ENCODE measurements around the gene PARP12.

PARP12 gene

DNA sequence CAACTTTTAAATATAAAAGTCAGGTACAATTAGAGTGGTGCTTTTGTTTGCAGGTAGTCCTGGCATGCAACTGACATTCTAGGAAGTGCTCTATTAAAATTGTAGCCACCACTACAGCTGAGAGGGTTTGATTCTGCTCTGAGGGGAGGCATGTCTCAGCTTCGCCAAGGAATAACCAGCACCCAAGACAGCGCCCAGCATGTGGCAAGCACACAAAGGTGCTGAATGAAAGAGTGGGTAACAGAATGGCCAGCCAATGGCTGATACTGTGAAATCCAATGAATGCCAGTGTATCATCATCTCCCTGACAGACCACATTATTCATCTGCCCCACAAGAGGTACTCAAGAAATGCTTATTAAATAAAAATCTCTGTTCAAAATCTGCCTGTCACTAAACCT lies 6.9 kb downstream of the PARP12 start:
- Histone ChIP-seq H3K4me2 (ENCODE audit: low read length) (no peak overlapping the region), H3K79me2 (ENCODE audit: control insufficient read depth, low read length) (no peaks in the 10 kb centered on the region), H3K4me1 (ENCODE audit: control insufficient read depth, low read length) (peaks cover 7% of the 10 kb centered on the region), H3K27me3 (ENCODE audit: control insufficient read depth, low read length) (no peaks in the 10 kb centered on the region), H3F3A (ENCODE audit: control insufficient read depth, insufficient read depth) (no peaks in the 10 kb centered on the region), H3K9me2 (replicated peaks; ENCODE audit: control insufficient read depth, low read length) (no peaks in the 10 kb centered on the region), H3K36me3 (ENCODE audit: control insufficient read depth, low read length) (no peaks in the 10 kb centered on the region), H3K4me3 (ENCODE audit: low read length) (no peak overlapping the region), H3K9me3 (ENCODE audit: control insufficient read depth, insufficient read depth, low read length) (no peaks in the 10 kb centered on the region), H4K20me1 (ENCODE audit: control insufficient read depth, insufficient read depth, low read depth, low read length) (no peaks in the 10 kb centered on the region), H3K27ac (ENCODE audit: low read depth, low read length) (no peak overlapping the region)
- TF ChIP-seq, protein P1, sequence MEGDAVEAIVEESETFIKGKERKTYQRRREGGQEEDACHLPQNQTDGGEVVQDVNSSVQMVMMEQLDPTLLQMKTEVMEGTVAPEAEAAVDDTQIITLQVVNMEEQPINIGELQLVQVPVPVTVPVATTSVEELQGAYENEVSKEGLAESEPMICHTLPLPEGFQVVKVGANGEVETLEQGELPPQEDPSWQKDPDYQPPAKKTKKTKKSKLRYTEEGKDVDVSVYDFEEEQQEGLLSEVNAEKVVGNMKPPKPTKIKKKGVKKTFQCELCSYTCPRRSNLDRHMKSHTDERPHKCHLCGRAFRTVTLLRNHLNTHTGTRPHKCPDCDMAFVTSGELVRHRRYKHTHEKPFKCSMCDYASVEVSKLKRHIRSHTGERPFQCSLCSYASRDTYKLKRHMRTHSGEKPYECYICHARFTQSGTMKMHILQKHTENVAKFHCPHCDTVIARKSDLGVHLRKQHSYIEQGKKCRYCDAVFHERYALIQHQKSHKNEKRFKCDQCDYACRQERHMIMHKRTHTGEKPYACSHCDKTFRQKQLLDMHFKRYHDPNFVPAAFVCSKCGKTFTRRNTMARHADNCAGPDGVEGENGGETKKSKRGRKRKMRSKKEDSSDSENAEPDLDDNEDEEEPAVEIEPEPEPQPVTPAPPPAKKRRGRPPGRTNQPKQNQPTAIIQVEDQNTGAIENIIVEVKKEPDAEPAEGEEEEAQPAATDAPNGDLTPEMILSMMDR (IDR thresholded peaks at IDR 0.05; ENCODE audit: low read depth, low read length, poor library complexity, severe bottlenecking): no peak
- no peak for TF ChIP-seq EZH2phosphoT487 (IDR thresholded peaks at IDR 0.05; ENCODE audit: borderline replicate concordance, low read length)

DNA sequence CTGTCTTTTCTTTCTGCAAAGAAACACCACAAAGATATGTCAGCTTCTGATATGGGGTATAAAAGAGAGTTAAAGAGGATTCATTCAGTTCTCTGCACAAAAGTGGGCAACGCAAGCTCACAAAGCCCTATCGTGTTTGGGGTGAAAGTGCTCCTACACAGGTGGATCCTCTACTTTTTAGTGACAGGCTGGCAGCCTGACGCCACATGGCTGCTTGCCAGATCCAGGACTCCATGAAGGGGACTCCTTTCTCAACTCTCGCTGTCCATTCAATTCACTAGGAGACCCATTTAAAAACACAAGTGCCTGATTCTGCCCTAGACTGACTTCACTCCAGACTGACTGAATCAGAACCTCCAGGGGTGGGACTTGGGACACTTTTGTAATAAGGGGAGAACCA lies 8.0 kb downstream of the PARP12 start:
- Histone ChIP-seq H3K4me2 (ENCODE audit: low read length) (no peak overlapping the region), H3K4me1 (ENCODE audit: control insufficient read depth, low read length) (peaks cover 7% of the 10 kb centered on the region), H3K27ac (ENCODE audit: low read depth, low read length) (no peak overlapping the region), H3F3A (ENCODE audit: control insufficient read depth, insufficient read depth) (no peaks in the 10 kb centered on the region), H3K36me3 (ENCODE audit: control insufficient read depth, low read length) (no peaks in the 10 kb centered on the region), H4K20me1 (ENCODE audit: control insufficient read depth, insufficient read depth, low read depth, low read length) (no peaks in the 10 kb centered on the region), H3K9me3 (ENCODE audit: control insufficient read depth, insufficient read depth, low read length) (no peaks in the 10 kb centered on the region), H3K4me3 (ENCODE audit: low read length) (no peak overlapping the region), H3K9me2 (replicated peaks; ENCODE audit: control insufficient read depth, low read length) (no peaks in the 10 kb centered on the region), H3K27me3 (ENCODE audit: control insufficient read depth, low read length) (no peaks in the 10 kb centered on the region), H3K79me2 (ENCODE audit: control insufficient read depth, low read length) (no peaks in the 10 kb centered on the region)
- TF ChIP-seq, protein P1 (IDR thresholded peaks at IDR 0.05; ENCODE audit: low read depth, low read length, poor library complexity, severe bottlenecking): no peak
- no peak for TF ChIP-seq EZH2phosphoT487 (IDR thresholded peaks at IDR 0.05; ENCODE audit: borderline replicate concordance, low read length)

DNA sequence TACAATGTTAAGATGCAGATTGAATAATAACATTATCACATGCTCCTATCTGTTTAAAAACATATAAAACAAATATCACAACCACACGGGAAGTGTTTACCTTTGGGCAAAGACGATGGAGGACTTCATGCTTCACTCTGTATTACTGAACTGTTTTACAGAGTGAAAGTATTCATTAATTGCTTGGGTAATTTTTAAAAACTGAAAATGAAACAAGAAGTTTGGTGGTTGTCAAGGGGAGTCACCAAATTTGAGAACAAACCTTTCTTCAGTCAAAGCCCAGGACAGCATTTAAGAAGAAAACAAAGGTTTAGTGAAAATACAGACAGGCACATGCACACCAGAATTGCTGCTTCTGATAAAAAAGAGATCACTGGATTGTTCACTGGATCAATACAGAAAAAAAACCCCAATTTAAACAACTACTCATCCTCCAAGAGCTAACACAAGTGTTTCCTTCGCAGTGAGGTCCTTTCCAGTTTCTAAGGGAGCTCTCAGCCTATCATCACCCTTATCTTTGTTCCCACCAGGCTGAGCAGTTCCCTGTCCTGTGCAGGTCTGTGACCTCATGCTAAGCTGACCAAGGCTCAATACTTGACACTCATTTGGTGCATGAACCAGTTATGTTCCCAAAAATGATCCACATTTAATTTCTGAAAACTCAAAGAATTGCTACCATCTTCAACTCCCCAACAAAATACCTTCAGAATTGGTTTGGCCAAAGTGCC lies 8.8 kb downstream of the PARP12 start:
- no peaks in the 10 kb centered on the region for H3K27me3 ChIP-seq (ENCODE audit: control insufficient read depth, low read length)
- no peaks in the 10 kb centered on the region for H3K79me2 ChIP-seq (ENCODE audit: control insufficient read depth, low read length)
- H3K9me3 ChIP-seq (ENCODE audit: control insufficient read depth, insufficient read depth, low read length): no peaks in the 10 kb centered on the region
- H3K27ac ChIP-seq (ENCODE audit: low read depth, low read length): no peak overlapping the region
- no peaks in the 10 kb centered on the region for H3F3A ChIP-seq (ENCODE audit: control insufficient read depth, insufficient read depth)
- no peak overlapping the region for H3K4me3 ChIP-seq (ENCODE audit: low read length)
- TF ChIP-seq, protein P1 (IDR thresholded peaks at IDR 0.05; ENCODE audit: low read depth, low read length, poor library complexity, severe bottlenecking): no peak
- H4K20me1 ChIP-seq (ENCODE audit: control insufficient read depth, insufficient read depth, low read depth, low read length): no peaks in the 10 kb centered on the region
- no peaks in the 10 kb centered on the region for H3K9me2 ChIP-seq (replicated peaks; ENCODE audit: control insufficient read depth, low read length)
- no peak overlapping the region for H3K4me2 ChIP-seq (ENCODE audit: low read length)
- no peaks in the 10 kb centered on the region for H3K36me3 ChIP-seq (ENCODE audit: control insufficient read depth, low read length)
- peaks cover 7% of the 10 kb centered on the region for H3K4me1 ChIP-seq (ENCODE audit: control insufficient read depth, low read length)

Data from DOHH2 (cell line).